A673 (cell line): ENCODE results near the gene BHLHE23. TPM values are rescaled to one million over a fixed set of nuclear protein-coding genes. Genes with fewer than 3 reads are reported as not detected.

Source experiments
- BruUV-seq: library from RNA; stranded (reverse); fragments of 400-500 nt; replicated peaks from 2 replicates; lab custom pipeline; 2021; lab: Mats Ljungman, UMichigan
- CTCF ChIA-PET: fragments of 300-600 bp; sonication (Branson Sonifier 250); formaldehyde crosslinking; loops from one replicate; lab custom pipeline; 2022; ENCODE audit warnings: antibody characterized with exemption; lab: Charles Lee
- POLR2A ChIA-PET: fragments of 300-600 bp; sonication (Branson Sonifier 250); formaldehyde crosslinking; loops from one replicate; lab custom pipeline; 2022; ENCODE audit warnings: antibody characterized with exemption; ENCODE audit not compliant: low non-redundant PET; lab: Charles Lee
- DNase-seq: peaks from one replicate; pipeline ENCODE4 v3.0.0-alpha.2; 2015; ENCODE audit warnings: low spot score
- H3K27ac ChIP-seq: fragments of 200-600 bp; sonication (generic); 2 replicates; pipeline ENCODE4 v1.5.1; 2016; ENCODE audit warnings: mixed run types, low read depth, mild to moderate bottlenecking, mixed read lengths, antibody characterized with exemption, low read length; ENCODE audit not compliant: poor library complexity, severe bottlenecking
- H3K27me3 ChIP-seq: fragments of 200-600 bp; sonication (generic); replicated peaks from 2 replicates; pipeline ENCODE4 v1.6.1; 2017; ENCODE audit warnings: mixed run types, low read depth, mild to moderate bottlenecking, mixed read lengths, antibody characterized with exemption, low read length; ENCODE audit not compliant: insufficient read depth, poor library complexity
- H3K36me3 ChIP-seq: fragments of 200-600 bp; sonication (generic); 2 replicates; pipeline ENCODE4 v1.6.1; 2016; ENCODE audit warnings: mixed run types, mild to moderate bottlenecking, mixed read lengths, antibody characterized with exemption, low read length; ENCODE audit not compliant: insufficient read depth, poor library complexity, severe bottlenecking
- H3K4me1 ChIP-seq: fragments of 200-600 bp; sonication (generic); 2 replicates; pipeline ENCODE4 v1.6.1; 2017; ENCODE audit warnings: mixed run types, mild to moderate bottlenecking, mixed read lengths, antibody characterized with exemption, low read length; ENCODE audit not compliant: insufficient read depth, poor library complexity, severe bottlenecking
- H3K4me3 ChIP-seq: fragments of 200-600 bp; sonication (generic); 2 replicates; pipeline ENCODE4 v1.5.1; 2016; ENCODE audit warnings: low read depth, mixed run types, mild to moderate bottlenecking, mixed read lengths, low read length; ENCODE audit not compliant: poor library complexity, severe bottlenecking
- H3K9me3 ChIP-seq: fragments of 200-600 bp; sonication (generic); 2 replicates; pipeline ENCODE4 v1.6.1; 2016; ENCODE audit warnings: mixed run types, low read depth, mild to moderate bottlenecking, mixed read lengths, antibody characterized with exemption, low read length; ENCODE audit not compliant: poor library complexity, severe bottlenecking
- EZH2 ChIP-seq: fragments of 200-600 bp; sonication (generic); IDR thresholded peaks from 2 replicates; pipeline ENCODE4 v1.6.1; 2017; ENCODE audit warnings: borderline replicate concordance, low read depth, mild to moderate bottlenecking, mixed read lengths, antibody characterized with exemption, low read length; ENCODE audit not compliant: poor library complexity, severe bottlenecking
- intact Hi-C: fragments of 100-400 bp; cut with micrococcal nuclease; formaldehyde crosslinking; loops from one replicate; pipeline ENCODE4 v1.10.0; 2022; ENCODE audit not compliant: unreplicated experiment
- total RNA-seq: library from RNA; stranded (reverse); gene quantifications from 2 replicates; pipeline ENCODE4 v1.2.3, GENCODE V29; 2021
- TF ChIP-seq, protein P1 (sequence below): fragments of 300-800, 200-600 bp; sonication (generic); conservative IDR thresholded peaks from 2 replicates; pipeline ENCODE4 v1.5.1; 2017; ENCODE audit warnings: low read depth, mild to moderate bottlenecking, antibody characterized with exemption, low read length, moderate library complexity, mixed read lengths

Gene BHLHE23
- total RNA-seq, 1 experiment from 2014 or later, result not detected

DNA sequence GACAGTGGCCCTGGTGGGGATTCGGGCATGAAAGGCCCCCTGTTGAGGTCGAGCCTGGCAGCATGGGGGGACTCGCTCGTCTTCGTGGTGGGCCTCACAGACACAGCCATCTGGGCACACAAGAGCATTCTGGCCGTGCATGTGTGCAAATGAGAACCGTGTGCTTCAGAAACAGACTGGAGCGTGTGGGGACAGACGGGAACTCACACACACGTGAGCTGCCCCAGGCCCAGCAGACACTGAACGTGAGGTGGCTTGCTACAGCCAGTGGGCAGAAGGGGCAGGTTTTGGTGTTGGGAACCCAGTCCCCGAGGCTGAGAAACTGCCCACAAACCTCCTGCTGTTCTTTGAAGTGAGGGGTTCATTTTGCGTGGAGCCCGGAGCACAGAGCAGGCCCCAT, 38.6 kb upstream of the BHLHE23 start:
- DNase-seq, result no peak
- Histone ChIP-seq H3K36me3 (no peaks in the 10 kb centered on the region), H3K27ac (no peak overlapping the region), H3K4me1 (no peaks in the 10 kb centered on the region), H3K27me3 (peaks cover 8% of the 10 kb centered on the region), H3K4me3 (no peak overlapping the region), H3K9me3 (no peaks in the 10 kb centered on the region)
- intact Hi-C loops, result no loop called here
- ChIA-PET CTCF (no interaction called here), POLR2A (no interaction called here)
- TF ChIP-seq, protein P1, sequence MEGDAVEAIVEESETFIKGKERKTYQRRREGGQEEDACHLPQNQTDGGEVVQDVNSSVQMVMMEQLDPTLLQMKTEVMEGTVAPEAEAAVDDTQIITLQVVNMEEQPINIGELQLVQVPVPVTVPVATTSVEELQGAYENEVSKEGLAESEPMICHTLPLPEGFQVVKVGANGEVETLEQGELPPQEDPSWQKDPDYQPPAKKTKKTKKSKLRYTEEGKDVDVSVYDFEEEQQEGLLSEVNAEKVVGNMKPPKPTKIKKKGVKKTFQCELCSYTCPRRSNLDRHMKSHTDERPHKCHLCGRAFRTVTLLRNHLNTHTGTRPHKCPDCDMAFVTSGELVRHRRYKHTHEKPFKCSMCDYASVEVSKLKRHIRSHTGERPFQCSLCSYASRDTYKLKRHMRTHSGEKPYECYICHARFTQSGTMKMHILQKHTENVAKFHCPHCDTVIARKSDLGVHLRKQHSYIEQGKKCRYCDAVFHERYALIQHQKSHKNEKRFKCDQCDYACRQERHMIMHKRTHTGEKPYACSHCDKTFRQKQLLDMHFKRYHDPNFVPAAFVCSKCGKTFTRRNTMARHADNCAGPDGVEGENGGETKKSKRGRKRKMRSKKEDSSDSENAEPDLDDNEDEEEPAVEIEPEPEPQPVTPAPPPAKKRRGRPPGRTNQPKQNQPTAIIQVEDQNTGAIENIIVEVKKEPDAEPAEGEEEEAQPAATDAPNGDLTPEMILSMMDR, result no peak
- no peak for TF ChIP-seq EZH2
- BruUV-seq, result no TSS peak

DNA sequence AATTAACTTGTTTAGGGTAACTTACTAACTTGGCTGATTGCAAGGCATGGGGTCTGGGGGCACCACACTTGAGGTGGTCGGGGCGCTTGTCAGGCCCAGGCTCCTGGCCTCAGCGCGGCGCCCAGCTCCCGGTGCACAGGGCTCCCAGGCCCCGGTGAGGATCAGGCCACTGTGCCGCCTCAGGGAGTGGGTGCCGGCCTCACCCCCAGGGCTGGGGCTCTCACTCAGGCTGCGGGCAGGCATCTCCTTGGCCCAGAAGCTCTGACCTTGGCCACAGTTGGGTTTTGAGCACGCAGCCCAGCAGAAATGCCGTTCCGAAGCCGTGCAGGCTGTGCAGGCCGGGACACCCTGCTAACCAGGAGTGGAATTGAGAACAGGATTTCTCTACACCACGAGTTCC, 37.8 kb upstream of the BHLHE23 start:
- H3K27ac ChIP-seq, result no peak overlapping the region
- no TSS peak for BruUV-seq
- POLR2A ChIA-PET, result no interaction called here
- no peaks in the 10 kb centered on the region for H3K9me3 ChIP-seq
- peaks cover 13% of the 10 kb centered on the region for H3K27me3 ChIP-seq
- CTCF ChIA-PET, result no interaction called here
- intact Hi-C loops, result no loop called here
- H3K4me1 ChIP-seq, result no peaks in the 10 kb centered on the region
- no peaks in the 10 kb centered on the region for H3K36me3 ChIP-seq
- no peak for DNase-seq
- TF ChIP-seq, protein P1, result no peak
- no peak for TF ChIP-seq EZH2
- no peak overlapping the region for H3K4me3 ChIP-seq

DNA sequence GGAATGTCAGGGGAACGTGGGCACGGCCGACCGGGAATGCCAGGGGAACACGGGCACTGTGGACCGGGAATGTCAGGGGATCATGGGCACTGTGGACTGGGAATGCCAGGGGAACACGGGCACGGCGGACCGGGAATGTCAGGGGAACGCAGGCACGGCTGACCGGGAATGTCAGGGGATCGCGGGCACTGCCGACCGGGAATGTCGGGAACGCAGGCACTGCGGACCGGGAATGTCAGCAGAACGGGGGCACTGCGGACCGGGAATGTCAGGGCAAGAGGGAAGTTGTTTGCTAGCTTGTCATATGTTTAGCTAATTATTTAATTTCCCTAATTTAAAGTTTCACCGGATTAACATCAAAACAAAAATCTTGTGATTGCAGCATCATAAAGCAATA, 37.4 kb upstream of the BHLHE23 start:
- no peak for TF ChIP-seq EZH2
- TF ChIP-seq, protein P1, result no peak
- Histone ChIP-seq H3K27ac (no peak overlapping the region), H3K27me3 (peaks cover 13% of the 10 kb centered on the region), H3K4me3 (no peak overlapping the region), H3K36me3 (no peaks in the 10 kb centered on the region), H3K4me1 (no peaks in the 10 kb centered on the region), H3K9me3 (no peaks in the 10 kb centered on the region)
- ChIA-PET POLR2A (no interaction called here), CTCF (no interaction called here)
- intact Hi-C loops, result no loop called here
- no TSS peak for BruUV-seq
- no peak for DNase-seq
